Measurements from ENCODE around the gene SERPINE1.

SERPINE1 gene

DNA sequence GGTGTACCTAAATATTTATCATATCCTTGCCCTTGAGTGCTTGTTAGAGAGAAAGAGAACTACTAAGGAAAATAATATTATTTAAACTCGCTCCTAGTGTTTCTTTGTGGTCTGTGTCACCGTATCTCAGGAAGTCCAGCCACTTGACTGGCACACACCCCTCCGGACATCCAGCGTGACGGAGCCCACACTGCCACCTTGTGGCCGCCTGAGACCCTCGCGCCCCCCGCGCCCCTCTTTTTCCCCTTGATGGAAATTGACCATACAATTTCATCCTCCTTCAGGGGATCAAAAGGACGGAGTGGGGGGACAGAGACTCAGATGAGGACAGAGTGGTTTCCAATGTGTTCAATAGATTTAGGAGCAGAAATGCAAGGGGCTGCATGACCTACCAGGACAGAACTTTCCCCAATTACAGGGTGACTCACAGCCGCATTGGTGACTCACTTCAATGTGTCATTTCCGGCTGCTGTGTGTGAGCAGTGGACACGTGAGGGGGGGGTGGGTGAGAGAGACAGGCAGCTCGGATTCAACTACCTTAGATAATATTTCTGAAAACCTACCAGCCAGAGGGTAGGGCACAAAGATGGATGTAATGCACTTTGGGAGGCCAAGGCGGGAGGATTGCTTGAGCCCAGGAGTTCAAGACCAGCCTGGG lies 11.4 kb downstream of the SERPINE1 start (continued):
- TF ChIP-seq, protein P1, sequence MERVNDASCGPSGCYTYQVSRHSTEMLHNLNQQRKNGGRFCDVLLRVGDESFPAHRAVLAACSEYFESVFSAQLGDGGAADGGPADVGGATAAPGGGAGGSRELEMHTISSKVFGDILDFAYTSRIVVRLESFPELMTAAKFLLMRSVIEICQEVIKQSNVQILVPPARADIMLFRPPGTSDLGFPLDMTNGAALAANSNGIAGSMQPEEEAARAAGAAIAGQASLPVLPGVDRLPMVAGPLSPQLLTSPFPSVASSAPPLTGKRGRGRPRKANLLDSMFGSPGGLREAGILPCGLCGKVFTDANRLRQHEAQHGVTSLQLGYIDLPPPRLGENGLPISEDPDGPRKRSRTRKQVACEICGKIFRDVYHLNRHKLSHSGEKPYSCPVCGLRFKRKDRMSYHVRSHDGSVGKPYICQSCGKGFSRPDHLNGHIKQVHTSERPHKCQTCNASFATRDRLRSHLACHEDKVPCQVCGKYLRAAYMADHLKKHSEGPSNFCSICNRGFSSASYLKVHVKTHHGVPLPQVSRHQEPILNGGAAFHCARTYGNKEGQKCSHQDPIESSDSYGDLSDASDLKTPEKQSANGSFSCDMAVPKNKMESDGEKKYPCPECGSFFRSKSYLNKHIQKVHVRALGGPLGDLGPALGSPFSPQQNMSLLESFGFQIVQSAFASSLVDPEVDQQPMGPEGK (tag by site-specific recombination; IDR thresholded peaks at IDR 0.05), result peak; percentile 99
- peak; percentile 73 for TF ChIP-seq ZNF184 (tag by site-specific recombination; IDR thresholded peaks at IDR 0.05)
- TF ChIP-seq ZNF155 (tag by site-specific recombination; IDR thresholded peaks at IDR 0.05), result no peak
- no peak for TF ChIP-seq HOXD13 (CRISPR knock-in tag; IDR thresholded peaks at IDR 0.05; ENCODE audit: borderline replicate concordance)
- no peak for TF ChIP-seq ZNF302 (tag by site-specific recombination; IDR thresholded peaks at IDR 0.05; ENCODE audit: low read depth)
- no peak for TF ChIP-seq ZNF214 (tag by site-specific recombination; IDR thresholded peaks at IDR 0.05; ENCODE audit: borderline replicate concordance)
- peak; percentile 97 for TF ChIP-seq ZEB2 (tag by site-specific recombination; IDR thresholded peaks at IDR 0.05)
- TF ChIP-seq, protein P2, sequence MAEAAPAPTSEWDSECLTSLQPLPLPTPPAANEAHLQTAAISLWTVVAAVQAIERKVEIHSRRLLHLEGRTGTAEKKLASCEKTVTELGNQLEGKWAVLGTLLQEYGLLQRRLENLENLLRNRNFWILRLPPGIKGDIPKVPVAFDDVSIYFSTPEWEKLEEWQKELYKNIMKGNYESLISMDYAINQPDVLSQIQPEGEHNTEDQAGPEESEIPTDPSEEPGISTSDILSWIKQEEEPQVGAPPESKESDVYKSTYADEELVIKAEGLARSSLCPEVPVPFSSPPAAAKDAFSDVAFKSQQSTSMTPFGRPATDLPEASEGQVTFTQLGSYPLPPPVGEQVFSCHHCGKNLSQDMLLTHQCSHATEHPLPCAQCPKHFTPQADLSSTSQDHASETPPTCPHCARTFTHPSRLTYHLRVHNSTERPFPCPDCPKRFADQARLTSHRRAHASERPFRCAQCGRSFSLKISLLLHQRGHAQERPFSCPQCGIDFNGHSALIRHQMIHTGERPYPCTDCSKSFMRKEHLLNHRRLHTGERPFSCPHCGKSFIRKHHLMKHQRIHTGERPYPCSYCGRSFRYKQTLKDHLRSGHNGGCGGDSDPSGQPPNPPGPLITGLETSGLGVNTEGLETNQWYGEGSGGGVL (tag by site-specific recombination; IDR thresholded peaks at IDR 0.05), result peak; percentile 88
- TF ChIP-seq ZBTB1 (tag by site-specific recombination; IDR thresholded peaks at IDR 0.05), result 0 out of 2 replicates have a peak, but pooled peaks have one; percentile 41
- TF ChIP-seq ZBTB8A (tag by site-specific recombination; IDR thresholded peaks at IDR 0.05), result peak; percentile 55
- peak; percentile 30; the same call in 1 of the 2 replicates for TF ChIP-seq ZFHX2 (tag by site-specific recombination; conservative IDR thresholded peaks at IDR 0.05)
- no peak for TF ChIP-seq SETDB1 (IDR thresholded peaks at IDR 0.05; ENCODE audit: insufficient read length, low read length)
- no peak for TF ChIP-seq ZNF10 (tag by site-specific recombination; IDR thresholded peaks at IDR 0.05)
- no peak for TF ChIP-seq ZNF175 (tag by site-specific recombination; IDR thresholded peaks at IDR 0.05)
- TF ChIP-seq KLF8 (tag by site-specific recombination; IDR thresholded peaks at IDR 0.05), result peak; percentile 92
- no peak for TF ChIP-seq ZNF266 (tag by site-specific recombination; IDR thresholded peaks at IDR 0.05; ENCODE audit: low read depth)
- no peak for TF ChIP-seq ZNF211 (tag by site-specific recombination; IDR thresholded peaks at IDR 0.05; ENCODE audit: low read depth)
- TF ChIP-seq ZNF530 (tag by site-specific recombination; IDR thresholded peaks at IDR 0.05; ENCODE audit: low read depth), result 0 out of 2 replicates have a peak, but pooled peaks have one; percentile 21
- 0 out of 2 replicates have a peak, but pooled peaks have one; percentile 14 for TF ChIP-seq GFI1B (tag by site-specific recombination; IDR thresholded peaks at IDR 0.05)
- no peak for TF ChIP-seq ZNF621 (tag by site-specific recombination; IDR thresholded peaks at IDR 0.05)
- no peak for TF ChIP-seq ZNF292 (tag by site-specific recombination; IDR thresholded peaks at IDR 0.05; ENCODE audit: borderline replicate concordance, low read depth)
- TF ChIP-seq IKZF3 (tag by site-specific recombination; IDR thresholded peaks at IDR 0.05), result no peak
- TF ChIP-seq ZNF548 (tag by site-specific recombination; IDR thresholded peaks at IDR 0.05), result no peak
- no peak for TF ChIP-seq ZNF433 (tag by site-specific recombination; IDR thresholded peaks at IDR 0.05; ENCODE audit: low read depth)
- peak; percentile 78; the same call in 1 of the 2 replicates for TF ChIP-seq ZFP37 (tag by site-specific recombination; IDR thresholded peaks at IDR 0.05)
- peak; percentile 79 for TF ChIP-seq ZFP69B (tag by site-specific recombination; IDR thresholded peaks at IDR 0.05)
- no peak for TF ChIP-seq ZSCAN16 (tag by site-specific recombination; IDR thresholded peaks at IDR 0.05)
- peak; percentile 65; the same call in 1 of the 2 replicates for TF ChIP-seq ZNF76 (tag by site-specific recombination; IDR thresholded peaks at IDR 0.05; ENCODE audit: borderline replicate concordance, low read depth)
- 0 out of 2 replicates have a peak, but pooled peaks have one; percentile 56 for TF ChIP-seq ZNF785 (tag by site-specific recombination; IDR thresholded peaks at IDR 0.05)
- TF ChIP-seq SCRT2 (tag by site-specific recombination; IDR thresholded peaks at IDR 0.05), result peak; percentile 37; the same call in 1 of the 2 replicates
- TF ChIP-seq, protein P3, sequence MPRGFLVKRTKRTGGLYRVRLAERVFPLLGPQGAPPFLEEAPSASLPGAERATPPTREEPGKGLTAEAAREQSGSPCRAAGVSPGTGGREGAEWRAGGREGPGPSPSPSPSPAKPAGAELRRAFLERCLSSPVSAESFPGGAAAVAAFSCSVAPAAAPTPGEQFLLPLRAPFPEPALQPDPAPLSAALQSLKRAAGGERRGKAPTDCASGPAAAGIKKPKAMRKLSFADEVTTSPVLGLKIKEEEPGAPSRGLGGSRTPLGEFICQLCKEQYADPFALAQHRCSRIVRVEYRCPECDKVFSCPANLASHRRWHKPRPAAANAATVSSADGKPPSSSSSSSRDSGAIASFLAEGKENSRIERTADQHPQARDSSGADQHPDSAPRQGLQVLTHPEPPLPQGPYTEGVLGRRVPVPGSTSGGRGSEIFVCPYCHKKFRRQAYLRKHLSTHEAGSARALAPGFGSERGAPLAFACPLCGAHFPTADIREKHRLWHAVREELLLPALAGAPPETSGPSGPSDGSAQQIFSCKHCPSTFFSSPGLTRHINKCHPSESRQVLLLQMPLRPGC (tag by site-specific recombination; IDR thresholded peaks at IDR 0.05), result peak; percentile 92
- no peak for TF ChIP-seq ZNF174 (tag by site-specific recombination; IDR thresholded peaks at IDR 0.05)
- TF ChIP-seq OSR2 (tag by site-specific recombination; IDR thresholded peaks at IDR 0.05), result peak; percentile 78

Measured in HEK293 (cell line).